Measurements from ENCODE around the gene OSBPL8. TPM values are rescaled to one million over a fixed set of nuclear protein-coding genes. Genes with fewer than 3 reads are reported as not detected.
"Not testable (repeated sequence)": the region's sequence is repeated elsewhere in the genome, so short reads cannot be mapped to it uniquely, and the experiment has no call there.

Gene OSBPL8
- total and polyA plus RNA-seq, 2 donors: 24.4 to 153 TPM

DNA sequence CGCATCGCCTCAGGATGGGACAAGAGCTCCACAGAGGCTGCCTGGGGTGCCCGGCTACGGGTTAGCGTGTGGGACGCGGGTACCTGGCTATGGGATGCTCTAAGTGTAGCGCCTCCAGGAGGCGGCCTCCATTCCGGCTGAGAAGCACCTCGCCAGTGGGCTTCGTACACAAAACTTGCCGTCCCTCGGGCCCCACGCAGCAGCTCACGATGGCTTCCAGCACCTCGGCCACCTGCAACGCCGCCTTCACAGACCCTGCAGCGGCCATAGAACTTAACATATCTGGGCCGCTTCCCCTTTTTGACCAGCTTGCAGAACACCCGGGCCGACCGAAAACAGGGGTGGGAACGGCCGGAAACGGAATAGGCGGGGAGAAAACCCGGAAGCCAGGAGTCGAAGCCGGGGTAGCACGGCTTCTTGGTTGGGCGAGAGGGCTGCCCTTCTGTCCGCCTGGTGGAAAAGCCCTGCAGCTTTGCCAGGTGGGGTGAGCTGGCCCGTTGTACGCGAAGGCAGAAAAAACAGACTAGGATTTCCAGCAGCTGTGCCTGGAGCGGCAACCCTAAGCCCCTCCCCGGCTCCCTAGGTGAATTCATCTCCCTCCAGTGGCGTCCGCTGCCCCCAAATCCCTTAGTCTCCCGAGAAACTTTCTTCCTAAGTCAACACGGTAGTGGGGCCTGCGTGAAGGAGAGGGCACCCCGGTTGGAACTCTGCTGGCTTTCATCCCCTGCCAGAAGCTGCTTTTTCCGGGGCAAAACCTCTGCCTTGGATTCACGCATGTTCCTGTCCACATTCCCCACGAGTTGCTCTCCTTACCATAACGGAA, 211.3 kb downstream of the OSBPL8 start, which contains the start of gene BBS10:
TSS of gene BBS10 (minus strand) at position 337 of the 823 bp plus-strand sequence. CDS start at position 280, 57 bp downstream.
- WGBS: under 1% methylated on average over 49 of the region's 49 CpGs
- Histone ChIP-seq H3K27ac (ENCODE audit: low read depth) (peak within 1 kb of the TSS; percentile 80), H3K4me3 (ENCODE audit: low read depth, low read length) (peak within 1 kb of the TSS; percentile 73), H3K4me1 (ENCODE audit: insufficient read depth) (no peaks in the 10 kb centered on the region), H3K36me3 (ENCODE audit: insufficient read depth) (no peaks in the 10 kb centered on the region)
- peak; percentile 78 for DNase-seq (ENCODE audit: extremely low spot score)

DNA sequence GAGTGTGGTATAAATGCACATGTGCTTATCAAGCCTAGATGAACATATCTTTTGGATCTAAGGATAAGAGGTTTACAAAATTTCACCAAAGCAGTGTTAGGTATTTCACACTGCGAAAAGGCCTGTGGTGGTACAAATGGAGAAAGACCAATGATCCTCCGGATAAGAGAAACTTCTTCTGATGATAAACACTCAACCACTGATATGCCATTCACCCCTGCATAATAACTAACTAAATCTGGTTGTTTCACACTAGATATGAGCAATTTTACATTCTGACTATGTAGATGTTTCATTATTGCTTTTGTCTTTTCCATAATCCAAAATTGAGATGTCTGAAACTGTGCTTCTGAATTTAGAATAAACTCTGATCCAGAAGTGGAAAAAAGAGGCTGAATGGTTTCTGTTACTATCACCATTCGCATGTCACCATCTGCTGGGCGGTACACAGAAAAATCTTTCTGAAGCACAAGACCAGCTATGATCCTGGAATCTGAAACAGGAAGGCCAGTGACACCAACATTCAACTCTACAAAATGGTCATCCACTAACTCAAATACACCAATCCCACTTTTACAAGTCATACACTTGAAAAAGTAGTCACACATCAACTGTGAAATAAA, 212.7 kb downstream of the OSBPL8 start:
- Histone ChIP-seq H3K4me1 (ENCODE audit: insufficient read depth) (no peaks in the 10 kb centered on the region), H3K36me3 (ENCODE audit: insufficient read depth) (no peaks in the 10 kb centered on the region), H3K4me3 (ENCODE audit: low read depth, low read length) (no peak overlapping the region), H3K27ac (ENCODE audit: low read depth) (no peak overlapping the region)
- WGBS: 45% methylated on average over 4 of the region's 4 CpGs
- peak; percentile 18 for DNase-seq (ENCODE audit: extremely low spot score)

DNA sequence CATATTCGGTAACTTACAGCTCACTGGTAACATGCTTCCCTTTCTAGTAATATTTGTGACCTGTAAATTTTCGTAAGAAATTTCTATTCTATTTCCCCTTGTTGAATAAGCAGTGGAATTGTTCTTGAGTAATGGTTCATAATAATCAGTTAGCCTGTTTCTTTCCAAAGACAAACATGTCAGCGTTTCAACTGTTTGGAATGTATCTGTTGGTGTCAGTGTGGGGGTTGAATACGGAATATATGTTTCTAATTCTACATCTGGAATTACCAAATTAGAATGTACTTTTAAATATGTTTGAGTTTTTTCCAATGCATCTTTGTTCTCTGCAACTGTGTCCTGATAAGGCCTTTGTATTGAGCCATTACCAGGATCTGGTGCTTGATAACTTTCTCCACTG, 213.3 kb downstream of the OSBPL8 start:
- WGBS: 86% methylated on average over 4 of the region's 4 CpGs
- H3K36me3 ChIP-seq (ENCODE audit: insufficient read depth): no peaks in the 10 kb centered on the region
- no peaks in the 10 kb centered on the region for H3K4me1 ChIP-seq (ENCODE audit: insufficient read depth)
- no peak for DNase-seq (ENCODE audit: extremely low spot score)
- no peak overlapping the region for H3K27ac ChIP-seq (ENCODE audit: low read depth)
- H3K4me3 ChIP-seq (ENCODE audit: low read depth, low read length): no peak overlapping the region

DNA sequence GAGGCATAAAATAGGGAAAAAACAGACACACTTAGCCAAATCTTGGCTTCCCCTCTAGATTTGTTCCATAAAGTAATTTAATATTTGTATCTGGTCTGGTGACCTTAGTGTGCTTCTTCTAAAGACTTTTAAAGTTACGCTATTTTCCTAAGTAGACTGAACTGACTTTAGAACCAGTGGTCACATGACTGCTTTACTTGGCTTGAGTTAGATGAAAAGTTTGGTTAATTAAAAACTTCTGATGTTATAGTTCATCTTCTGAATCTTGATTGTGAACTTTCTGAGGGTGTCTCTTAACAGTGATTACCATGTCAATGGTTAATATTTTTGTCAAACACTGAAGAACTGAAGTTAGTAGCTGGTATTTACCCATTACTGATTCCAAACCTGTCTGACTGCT, 214.0 kb downstream of the OSBPL8 start:
- Histone ChIP-seq H3K36me3 (ENCODE audit: insufficient read depth) (no peaks in the 10 kb centered on the region), H3K4me3 (ENCODE audit: low read depth, low read length) (no peak overlapping the region), H3K4me1 (ENCODE audit: insufficient read depth) (no peaks in the 10 kb centered on the region), H3K27ac (ENCODE audit: low read depth) (no peak overlapping the region)
- DNase-seq (ENCODE audit: extremely low spot score): no peak
- WGBS: 93% methylated on average over 1 of the region's 1 CpG

DNA sequence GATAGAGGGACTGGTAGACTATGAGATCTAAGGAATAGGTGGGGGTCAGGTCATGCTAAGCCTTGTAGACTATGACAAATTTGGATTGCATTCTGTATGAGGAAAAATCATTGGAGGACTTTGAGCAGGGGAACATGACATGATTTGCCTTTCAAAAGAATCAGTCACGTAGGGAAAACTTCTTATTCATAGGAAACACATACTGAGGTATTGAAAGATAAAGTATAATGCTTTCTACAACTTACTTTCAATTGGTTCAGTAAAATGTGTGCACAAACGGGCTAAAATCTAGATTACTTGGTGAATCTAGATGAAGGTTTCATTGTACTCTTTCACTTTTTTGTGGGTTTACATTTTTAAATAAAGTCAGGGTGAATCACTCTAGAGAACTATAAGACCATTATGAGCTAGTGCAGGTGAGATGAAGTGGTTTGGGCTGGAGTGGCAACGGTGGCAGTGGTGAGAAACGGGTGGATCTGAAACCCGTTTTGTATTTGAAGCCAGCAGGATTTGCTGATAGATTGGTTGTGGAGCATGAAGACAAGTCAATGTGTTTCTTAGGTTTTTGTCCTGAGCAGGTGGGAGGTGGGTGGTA, 218.0 kb downstream of the OSBPL8 start:
- no peak overlapping the region for H3K4me3 ChIP-seq (ENCODE audit: low read depth, low read length)
- 86% methylated on average over 5 of the region's 5 CpGs for WGBS
- H3K27ac ChIP-seq (ENCODE audit: low read depth): no peak overlapping the region
- no peak for DNase-seq (ENCODE audit: extremely low spot score)
- H3K4me1 ChIP-seq (ENCODE audit: insufficient read depth): no peaks in the 10 kb centered on the region
- H3K36me3 ChIP-seq (ENCODE audit: insufficient read depth): no peaks in the 10 kb centered on the region

DNA sequence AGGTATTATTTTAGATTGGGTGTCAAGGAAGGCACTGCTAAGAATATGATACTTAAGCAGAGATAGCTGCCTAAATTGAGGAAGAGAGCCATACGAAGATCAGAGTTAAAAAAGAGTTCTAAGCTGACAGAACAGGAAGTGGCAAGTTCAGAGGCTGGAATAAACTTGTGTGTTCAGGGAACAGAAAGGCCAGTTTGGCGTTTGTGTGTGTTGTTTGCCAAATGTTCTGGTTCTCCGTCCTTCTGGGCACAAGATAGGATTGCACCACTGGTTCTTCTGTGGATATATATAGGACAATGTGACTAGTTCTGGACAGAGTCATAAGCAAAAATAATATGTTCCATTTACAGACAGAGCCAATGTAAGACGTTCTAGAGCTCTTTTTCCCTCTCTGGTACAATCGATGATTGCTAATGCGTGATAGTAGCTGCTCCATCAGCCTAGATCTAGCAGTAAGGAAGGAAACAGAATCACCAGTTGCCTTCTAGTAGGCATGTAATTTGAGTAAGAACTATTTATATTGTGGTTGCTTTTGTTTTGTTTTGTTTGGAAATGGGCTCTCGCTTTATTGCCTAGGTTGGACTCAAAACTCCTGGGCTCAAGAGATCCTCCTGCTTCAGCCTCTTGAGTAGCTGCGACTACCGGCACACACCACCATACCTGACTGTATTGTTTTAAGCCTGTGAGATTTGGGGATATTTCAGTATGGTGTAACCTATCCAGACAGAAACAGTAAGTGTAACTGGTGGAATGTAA, 218.7 kb downstream of the OSBPL8 start:
- WGBS: 78% methylated on average over 9 of the region's 9 CpGs
- no peak overlapping the region for H3K4me3 ChIP-seq (ENCODE audit: low read depth, low read length)
- H3K36me3 ChIP-seq (ENCODE audit: insufficient read depth): no peaks in the 10 kb centered on the region
- H3K27ac ChIP-seq (ENCODE audit: low read depth): no peak overlapping the region
- no peaks in the 10 kb centered on the region for H3K4me1 ChIP-seq (ENCODE audit: insufficient read depth)
- no peak for DNase-seq (ENCODE audit: extremely low spot score)

DNA sequence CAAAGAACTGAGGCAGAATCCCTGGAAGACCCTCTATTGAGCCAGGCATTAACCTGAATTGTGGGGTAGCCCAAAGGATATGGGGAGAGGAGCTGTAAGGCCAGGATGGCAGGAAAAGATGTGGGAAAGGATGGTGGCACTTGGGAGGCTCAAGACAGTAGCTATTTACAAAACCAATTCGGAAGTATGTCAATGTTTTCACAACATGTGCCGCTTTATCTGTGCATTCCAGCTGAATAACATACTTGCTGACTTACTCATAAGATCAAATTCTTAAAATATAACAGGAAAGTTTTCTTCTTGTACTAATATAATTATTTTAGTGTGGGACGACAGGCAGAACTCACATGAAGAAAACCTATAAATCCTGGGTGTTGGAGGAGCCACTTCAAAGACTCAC, 222.0 kb downstream of the OSBPL8 start:
- WGBS: 77% methylated on average over 3 of the region's 3 CpGs
- no peak for DNase-seq (ENCODE audit: extremely low spot score)
- Histone ChIP-seq H3K4me3 (ENCODE audit: low read depth, low read length) (no peak overlapping the region), H3K36me3 (ENCODE audit: insufficient read depth) (no peaks in the 10 kb centered on the region), H3K27ac (ENCODE audit: low read depth) (no peak overlapping the region), H3K4me1 (ENCODE audit: insufficient read depth) (no peaks in the 10 kb centered on the region)

DNA sequence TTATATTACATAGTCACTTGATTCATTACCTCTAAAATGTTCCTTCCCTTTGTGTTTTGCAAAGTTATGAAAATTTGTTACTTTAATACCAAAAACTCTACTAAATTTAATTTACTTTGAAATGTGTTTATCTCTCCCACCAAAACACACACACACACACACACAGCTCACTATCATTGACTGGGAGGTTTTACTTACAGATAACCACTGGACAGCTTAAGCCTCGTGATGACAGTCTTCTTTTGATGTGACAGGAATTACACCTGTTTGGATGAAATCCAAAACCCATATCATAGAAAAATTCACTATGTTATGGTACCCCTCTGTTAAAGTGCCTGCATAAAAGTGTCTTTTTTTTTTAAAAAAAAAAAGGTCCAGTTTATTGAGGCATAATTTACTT, 227.0 kb downstream of the OSBPL8 start:
- H3K4me3 ChIP-seq (ENCODE audit: low read depth, low read length): no peak overlapping the region
- H3K4me1 ChIP-seq (ENCODE audit: insufficient read depth): no peaks in the 10 kb centered on the region
- 25% methylated on average over 1 of the region's 1 CpG for WGBS
- no peaks in the 10 kb centered on the region for H3K36me3 ChIP-seq (ENCODE audit: insufficient read depth)
- no peak overlapping the region for H3K27ac ChIP-seq (ENCODE audit: low read depth)
- no peak for DNase-seq (ENCODE audit: extremely low spot score)

DNA sequence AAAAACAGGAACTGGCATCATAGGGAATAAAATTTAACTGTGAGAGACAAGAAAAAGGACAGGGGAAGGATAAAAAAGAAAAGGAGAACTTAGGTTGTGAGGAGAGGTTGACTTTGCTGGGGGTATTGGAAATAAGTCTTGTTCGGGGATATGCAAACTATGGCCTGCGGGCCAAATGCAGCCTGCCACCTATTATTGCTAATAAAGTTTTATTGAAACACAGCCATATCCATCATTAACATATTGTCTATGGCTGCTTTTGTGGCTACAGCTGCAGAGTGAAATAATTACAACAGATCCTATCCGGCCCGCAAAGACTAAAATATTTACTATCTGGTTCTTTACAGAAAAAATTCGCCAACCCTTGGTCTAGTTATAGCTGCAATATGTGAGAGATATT, 230.0 kb downstream of the OSBPL8 start:
- no peak for DNase-seq (ENCODE audit: extremely low spot score)
- Histone ChIP-seq H3K36me3 (ENCODE audit: insufficient read depth) (no peaks in the 10 kb centered on the region), H3K27ac (ENCODE audit: low read depth) (no peak overlapping the region), H3K4me1 (ENCODE audit: insufficient read depth) (no peaks in the 10 kb centered on the region), H3K4me3 (ENCODE audit: low read depth, low read length) (no peak overlapping the region)
- WGBS: 93% methylated on average over 5 of the region's 5 CpGs

DNA sequence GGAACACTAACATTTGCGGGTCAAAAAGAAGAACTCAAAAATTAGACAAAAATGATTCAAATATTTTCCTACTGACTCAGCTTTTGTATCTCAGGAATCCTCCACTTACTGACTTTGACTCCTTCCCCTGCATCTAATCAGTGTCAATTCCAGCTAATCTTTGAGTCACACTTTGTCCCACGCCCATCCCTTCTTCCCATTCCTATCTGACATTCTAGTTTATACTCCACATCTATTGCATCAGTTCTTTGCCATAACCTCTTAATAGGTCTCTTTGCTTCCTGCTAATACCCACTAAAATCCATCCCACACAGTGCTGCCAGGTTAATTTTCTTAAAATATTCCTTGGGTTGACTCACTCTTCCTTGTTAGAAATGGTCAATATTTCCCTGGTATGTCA, 230.4 kb downstream of the OSBPL8 start:
- no peaks in the 10 kb centered on the region for H3K36me3 ChIP-seq (ENCODE audit: insufficient read depth)
- H3K4me3 ChIP-seq (ENCODE audit: low read depth, low read length): no peak overlapping the region
- DNase-seq (ENCODE audit: extremely low spot score): no peak
- WGBS: 90% methylated on average over 2 of the region's 2 CpGs
- H3K4me1 ChIP-seq (ENCODE audit: insufficient read depth): no peaks in the 10 kb centered on the region
- H3K27ac ChIP-seq (ENCODE audit: low read depth): no peak overlapping the region

DNA sequence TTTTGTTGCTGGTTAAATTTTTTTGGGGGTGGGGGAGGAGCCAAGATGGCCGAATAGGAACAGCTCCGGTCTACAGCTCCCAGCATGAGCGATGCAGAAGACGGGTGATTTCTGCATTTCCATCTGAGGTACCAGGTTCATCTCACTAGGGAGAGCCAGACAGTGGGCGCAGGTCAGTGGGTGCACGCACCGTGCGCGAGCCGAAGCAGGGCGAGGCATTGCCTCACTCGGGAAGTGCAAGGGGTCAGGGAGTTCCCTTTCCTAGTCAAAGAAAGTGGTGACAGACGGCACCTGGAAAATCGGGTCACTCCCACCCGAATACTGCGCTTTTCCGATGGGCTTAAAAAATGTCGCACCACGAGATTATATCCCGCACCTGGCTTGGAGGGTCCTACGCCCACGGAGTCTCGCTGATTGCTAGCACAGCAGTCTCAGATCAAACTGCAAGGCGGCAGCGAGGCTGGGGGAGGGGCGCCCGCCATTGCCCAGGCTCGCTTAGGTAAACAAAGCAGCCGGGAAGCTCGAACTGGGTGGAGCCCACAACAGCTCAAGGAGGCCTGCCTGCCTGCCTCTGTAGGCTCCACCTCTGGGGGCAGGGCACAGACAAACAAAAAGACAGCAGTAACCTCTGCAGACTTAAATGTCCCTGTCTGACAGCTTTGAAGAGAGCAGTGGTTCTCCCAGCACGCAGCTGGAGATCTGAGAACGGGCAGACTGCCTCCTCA, 239.8 kb downstream of the OSBPL8 start:
- not testable (repeated sequence) for DNase-seq (ENCODE audit: extremely low spot score); H3K4me3 ChIP-seq (ENCODE audit: low read depth, low read length); H3K4me1 ChIP-seq (ENCODE audit: insufficient read depth); H3K36me3 ChIP-seq (ENCODE audit: insufficient read depth)
- 76% methylated on average over 30 of the region's 32 CpGs for WGBS
- peak overlapping the region; percentile 10 for H3K27ac ChIP-seq (ENCODE audit: low read depth)

DNA sequence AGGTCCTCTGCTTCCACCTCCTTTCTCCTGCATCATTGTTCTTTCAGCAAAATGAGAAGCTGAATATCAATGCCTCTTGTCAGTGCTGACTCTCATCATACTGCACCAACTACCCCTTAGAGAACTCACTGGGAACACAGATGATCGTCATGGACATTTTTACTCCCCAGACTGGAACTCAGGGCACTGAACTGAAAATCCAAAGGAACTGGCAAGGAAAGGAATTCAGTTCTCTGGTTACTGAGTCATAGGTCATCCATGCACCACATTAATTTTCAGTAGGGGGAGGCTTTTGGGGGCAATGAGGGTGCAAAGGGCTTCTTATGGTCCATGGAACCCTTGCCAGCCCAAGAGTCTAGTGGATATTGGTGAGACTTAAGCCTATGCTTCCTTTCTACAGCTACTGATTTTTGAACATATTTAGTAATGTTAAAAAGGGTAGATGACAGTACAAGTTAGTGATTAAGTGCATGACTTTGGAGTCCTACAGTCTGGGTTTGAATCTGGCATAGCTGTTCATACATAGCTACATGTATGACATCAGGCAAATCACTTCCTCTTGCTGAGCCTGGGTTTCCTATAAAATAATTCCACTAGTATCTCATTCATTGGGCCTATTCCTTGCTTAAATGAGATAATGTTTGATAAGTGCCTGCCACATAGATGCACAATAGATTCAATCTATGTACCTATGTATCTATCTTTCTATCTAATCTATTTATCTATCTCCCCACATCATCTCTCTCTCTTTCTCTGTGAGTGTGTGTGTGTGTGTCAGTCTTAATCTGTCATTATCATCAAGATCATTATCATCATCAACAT, 240.6 kb downstream of the OSBPL8 start:
- no peak for DNase-seq (ENCODE audit: extremely low spot score)
- Histone ChIP-seq H3K27ac (ENCODE audit: low read depth) (peak overlapping the region; percentile 10), H3K36me3 (ENCODE audit: insufficient read depth) (no peaks in the 10 kb centered on the region), H3K4me1 (ENCODE audit: insufficient read depth) (no peaks in the 10 kb centered on the region), H3K4me3 (ENCODE audit: low read depth, low read length) (no peak overlapping the region)
- 94% methylated on average over 1 of the region's 1 CpG for WGBS

Data from urinary bladder (tissue), 4 donors.